K562 (cell line): Measurements from ENCODE around the gene HSPA1B. TPM values are rescaled to one million over a fixed set of nuclear protein-coding genes. Genes with fewer than 3 reads are reported as not detected.
A peak's percentile ranks its signal among the peaks of the same experiment; 100 is the strongest.

Experiments used
- BRD9 ChIP-seq: fragments of 450-650 bp; IDR thresholded peaks from 2 replicates; pipeline ENCODE4 v1.6.1; 2018; ENCODE audit warnings: low read depth; ENCODE audit not compliant: partially characterized antibody
- DACH1 ChIP-seq: fragments of 450-650 bp; IDR thresholded peaks from 2 replicates; pipeline ENCODE4 v1.6.1; 2018; ENCODE audit not compliant: partially characterized antibody
- DMBX1 ChIP-seq: fragments of 250-450 bp; sonication (Bioruptor Pico); IDR thresholded peaks from 2 replicates; pipeline ENCODE4 v1.8.0; 2022; ENCODE audit warnings: inconsistent platforms, mild to moderate bottlenecking, moderate library complexity, borderline replicate concordance
- E2F3 ChIP-seq: fragments of 250-450 bp; sonication (Bioruptor Pico); IDR thresholded peaks from 2 replicates; pipeline ENCODE4 v1.4.0; 2020; ENCODE audit warnings: mild to moderate bottlenecking
- ILK ChIP-seq: fragments of 450-650 bp; IDR thresholded peaks from 2 replicates; pipeline ENCODE4 v1.6.1; 2016; ENCODE audit warnings: missing genetic modification characterization, low read depth, mild to moderate bottlenecking, missing compliant biosample characterization, moderate library complexity, borderline replicate concordance
- JUN ChIP-seq, 2 experiments: sonication (generic) in 1 of 2; formaldehyde crosslinking in 1 of 2; IDR thresholded peaks; 2 replicates each; pipeline versions ENCODE4 v1.6.1 to v1.8.0; 2012 to 2022; ENCODE audit warnings: borderline replicate concordance in 2 of 2, mild to moderate bottlenecking in 2 of 2, improper control_type of control experiment in 1 of 2, low read depth in 1 of 2, low read length in 1 of 2, missing genetic modification reagents in 1 of 2
- JUND ChIP-seq, 2 experiments: IDR thresholded peaks; 2 replicates in 1 of 2; 3 replicates in 1 of 2; pipeline ENCODE4 v1.6.1; 2011; ENCODE audit warnings: borderline replicate concordance in 2 of 2, low read depth in 2 of 2, low read length in 2 of 2, improper control_type of control experiment in 1 of 2, missing biosample characterization in 1 of 2, missing genetic modification characterization in 1 of 2, missing genetic modification reagents in 1 of 2
- NFE2L1 ChIP-seq: fragments of 450-650 bp; IDR thresholded peaks from 2 replicates; pipeline ENCODE4 v1.6.1; 2016; ENCODE audit warnings: missing genetic modification characterization, low read depth, mild to moderate bottlenecking, missing compliant biosample characterization, moderate library complexity, borderline replicate concordance
- NR1H2 ChIP-seq: sonication (generic); formaldehyde crosslinking; IDR thresholded peaks from 2 replicates; pipeline ENCODE4 v1.4.0; 2020; ENCODE audit warnings: mild to moderate bottlenecking, missing genetic modification reagents
- POLR2H ChIP-seq: IDR thresholded peaks from 2 replicates; pipeline ENCODE4 v1.6.1; 2016; ENCODE audit warnings: missing genetic modification characterization, low read depth, mild to moderate bottlenecking, control low read depth, missing compliant biosample characterization, moderate library complexity
- SRSF7 ChIP-seq: fragments of 200-400 bp; formaldehyde crosslinking; optimal IDR thresholded peaks from 2 replicates; pipeline ENCODE3; 2017; ENCODE audit warnings: mild to moderate bottlenecking, low read depth, low read length
- ZNF766 ChIP-seq: fragments of 200-800 bp; sonication (Bioruptor generic); conservative IDR thresholded peaks from 2 replicates; pipeline ENCODE4 v1.6.1; 2016; ENCODE audit warnings: missing genetic modification characterization, missing compliant biosample characterization
- polyA plus RNA-seq, 8 experiments: library from polyadenylated mRNA; depleted of rRNA in 4 of 8; stranded (reverse) in 5 of 8; unstranded in 3 of 8; fragments of >200 nt; fragmentation: Nextera tagmentation in 2 of 8; fragmentation: Illumina TruSeq in 1 of 8; extraction: Ambion mirVana in 2 of 8; extraction: Trizol in 1 of 8; gene quantifications; 2 replicates each; pipeline versions ENCODE4 v1.2.1 to v1.2.3, GENCODE V29; 2011 to 2014; ENCODE audit warnings: inconsistent platforms in 1 of 8, missing spikeins in 1 of 8
- total RNA-seq, 7 experiments: library from RNA; depleted of rRNA in 6 of 7; stranded (reverse); fragments of >200 nt in 6 of 7; fragmentation: Illumina TruSeq in 2 of 7; extraction: Trizol in 2 of 7; gene quantifications; 2 replicates each; pipeline versions ENCODE4 v1.2.1 to v1.2.3, GENCODE V29; 2011 to 2021; ENCODE audit warnings: low replicate concordance in 1 of 7
- TF ChIP-seq, protein P1 (sequence below), 2 experiments: IDR thresholded peaks; 2 replicates each; pipeline ENCODE4 v1.6.1; 2012; ENCODE audit warnings: improper control_type of control experiment in 2 of 2, low read depth in 2 of 2, low read length in 2 of 2, borderline replicate concordance in 1 of 2
- TF ChIP-seq, protein P2 (sequence below): fragments of 250-450 bp; sonication (Bioruptor Pico); IDR thresholded peaks from 2 replicates; pipeline ENCODE4 v1.5.0; 2021; ENCODE audit warnings: mild to moderate bottlenecking, moderate library complexity
- TF ChIP-seq, protein P3 (sequence below), 2 experiments: IDR thresholded peaks in 1 of 2; conservative IDR thresholded peaks in 1 of 2; 2 replicates each; pipeline ENCODE4 v1.6.1; 2016; ENCODE audit warnings: low read depth in 2 of 2, mild to moderate bottlenecking in 1 of 2, missing compliant biosample characterization in 1 of 2, missing genetic modification characterization in 1 of 2, moderate library complexity in 1 of 2

Gene HSPA1B
- total and polyA plus RNA-seq, 9 of the 15 experiments (the other 6 are each of a cell fraction or from before 2014, with no cell fraction given) = 0.27 to 227 (median 51.2) TPM

DNA sequence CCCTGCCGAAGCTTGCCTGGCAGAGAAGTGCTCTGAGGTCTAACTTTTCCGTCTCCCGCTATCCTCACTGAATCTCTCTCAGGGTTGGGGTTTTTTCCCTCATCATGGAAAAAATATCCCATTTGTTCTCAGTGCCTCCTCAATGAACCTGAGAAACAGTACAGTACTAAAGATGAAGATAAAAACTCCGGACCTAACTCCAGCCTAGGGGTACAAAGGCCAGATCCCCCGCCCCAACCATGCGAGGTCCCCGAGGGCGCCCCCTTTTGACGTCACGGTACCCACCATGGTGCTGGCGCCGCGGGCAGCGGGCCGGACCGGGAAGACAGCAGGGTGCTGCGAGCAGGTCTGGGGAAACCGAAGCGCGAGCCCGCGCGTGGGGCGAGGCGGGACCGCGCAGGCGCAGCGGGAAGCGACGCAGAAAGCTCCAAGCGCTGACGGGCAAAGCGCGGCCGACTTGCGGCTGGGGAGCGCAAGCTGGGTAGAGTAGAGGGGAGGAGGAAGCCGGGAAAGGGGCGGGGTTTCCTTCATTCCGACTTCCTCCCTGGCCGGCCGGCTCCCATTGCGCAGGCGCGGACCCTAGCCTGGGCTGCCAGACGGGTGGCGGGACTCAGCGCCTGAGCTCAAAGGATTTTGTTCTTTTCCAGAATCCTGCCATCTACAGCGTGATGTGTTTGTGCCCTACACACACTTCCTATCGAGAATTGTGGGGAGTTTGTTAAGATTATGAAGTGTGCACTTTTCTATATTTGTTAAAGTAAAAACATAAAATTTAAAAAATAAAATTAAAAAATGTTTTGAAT is 20.9 kb upstream of the HSPA1B start, which contains the start of gene LSM2 (continued):
- TF ChIP-seq NFE2L1 (tag) = no peak
- TF ChIP-seq ZNF766 (CRISPR knock-in tag) = peak; percentile 83
- TF ChIP-seq POLR2H (tag) = no peak
- no peak for TF ChIP-seq DACH1
- TF ChIP-seq, protein P1, sequence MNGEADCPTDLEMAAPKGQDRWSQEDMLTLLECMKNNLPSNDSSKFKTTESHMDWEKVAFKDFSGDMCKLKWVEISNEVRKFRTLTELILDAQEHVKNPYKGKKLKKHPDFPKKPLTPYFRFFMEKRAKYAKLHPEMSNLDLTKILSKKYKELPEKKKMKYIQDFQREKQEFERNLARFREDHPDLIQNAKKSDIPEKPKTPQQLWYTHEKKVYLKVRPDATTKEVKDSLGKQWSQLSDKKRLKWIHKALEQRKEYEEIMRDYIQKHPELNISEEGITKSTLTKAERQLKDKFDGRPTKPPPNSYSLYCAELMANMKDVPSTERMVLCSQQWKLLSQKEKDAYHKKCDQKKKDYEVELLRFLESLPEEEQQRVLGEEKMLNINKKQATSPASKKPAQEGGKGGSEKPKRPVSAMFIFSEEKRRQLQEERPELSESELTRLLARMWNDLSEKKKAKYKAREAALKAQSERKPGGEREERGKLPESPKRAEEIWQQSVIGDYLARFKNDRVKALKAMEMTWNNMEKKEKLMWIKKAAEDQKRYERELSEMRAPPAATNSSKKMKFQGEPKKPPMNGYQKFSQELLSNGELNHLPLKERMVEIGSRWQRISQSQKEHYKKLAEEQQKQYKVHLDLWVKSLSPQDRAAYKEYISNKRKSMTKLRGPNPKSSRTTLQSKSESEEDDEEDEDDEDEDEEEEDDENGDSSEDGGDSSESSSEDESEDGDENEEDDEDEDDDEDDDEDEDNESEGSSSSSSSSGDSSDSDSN (IDR thresholded peaks at IDR 0.05; ENCODE audit: borderline replicate concordance in 1 of 2, low read depth in 2 of 2, low read length in 2 of 2) = peak; percentile 59 to 73; a peak in 3 of 4 replicates
- TF ChIP-seq, protein P2, sequence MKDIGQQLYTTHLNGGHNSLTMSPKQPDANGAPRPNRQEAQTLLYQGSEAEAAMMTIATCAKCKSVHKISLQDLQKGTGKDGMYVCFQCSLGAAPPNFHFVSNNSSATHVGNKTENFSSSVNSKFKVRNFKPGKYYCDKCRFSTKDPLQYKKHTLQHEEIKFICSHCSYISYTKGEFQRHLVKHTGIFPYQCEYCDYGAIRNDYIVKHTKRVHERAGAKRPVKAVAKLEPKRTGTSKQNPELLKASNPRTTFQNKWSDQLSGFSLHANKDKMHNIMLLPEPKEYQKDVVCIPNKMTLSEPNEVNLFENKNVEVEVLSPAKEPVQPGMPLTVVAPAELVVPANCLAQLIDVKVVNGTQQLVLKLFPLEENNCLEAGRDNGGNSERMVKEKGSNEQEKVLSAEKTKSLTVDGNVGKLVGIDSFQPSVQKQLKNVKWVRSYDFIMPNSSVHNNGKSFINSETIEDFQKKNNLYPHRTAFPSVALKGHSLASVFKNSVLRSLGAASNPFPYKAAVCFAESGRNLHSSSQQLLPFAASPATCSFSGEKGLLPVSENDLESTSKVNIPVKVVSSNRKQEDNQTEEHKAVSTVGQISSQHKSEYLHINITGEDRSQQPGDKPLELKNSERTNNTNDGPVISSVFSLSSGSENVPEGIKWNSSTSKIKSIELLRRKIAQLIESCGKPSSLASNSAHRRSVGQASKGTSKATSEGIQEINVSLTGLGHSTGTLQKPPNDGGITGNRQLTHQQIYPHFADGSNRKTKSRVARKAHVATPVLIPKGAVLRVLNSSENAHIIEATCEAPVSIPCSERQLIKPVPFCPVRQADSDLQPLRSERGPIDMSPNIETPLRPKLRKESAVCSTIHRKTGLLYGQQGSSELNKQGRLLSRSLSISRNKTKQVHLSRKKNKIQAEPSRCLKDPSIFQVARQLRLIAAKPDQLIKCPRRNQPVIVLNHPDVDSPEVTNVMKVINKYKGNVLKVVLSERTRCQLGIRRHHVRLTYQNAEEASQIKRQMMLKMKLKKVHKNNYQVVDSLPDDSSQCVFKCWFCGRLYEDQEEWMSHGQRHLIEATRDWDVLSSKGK (CRISPR knock-in tag) = no peak
- TF ChIP-seq SRSF7 = no peak
- TF ChIP-seq JUND (IDR thresholded peaks at IDR 0.05; ENCODE audit: borderline replicate concordance, low read depth, low read length) = peak; percentile 58
- peak; percentile 72; the same call in 1 of the 3 replicates for TF ChIP-seq JUND (tag; IDR thresholded peaks at IDR 0.05; ENCODE audit: borderline replicate concordance, low read depth, low read length)
- 0 out of 2 replicates have a peak, but pooled peaks have one; percentile 13 for TF ChIP-seq DMBX1 (CRISPR knock-in tag)
- peak; percentile 87 for TF ChIP-seq BRD9
- no peak for TF ChIP-seq ILK (tag)
- peak; percentile 83 for TF ChIP-seq E2F3 (CRISPR knock-in tag)
- TF ChIP-seq JUN (IDR thresholded peaks at IDR 0.05; ENCODE audit: borderline replicate concordance, low read depth, low read length) = peak; percentile 50; the same call in 1 of the 2 replicates
- no peak; the same call in 1 of the 2 replicates for TF ChIP-seq JUN (CRISPR knock-in tag; IDR thresholded peaks at IDR 0.05; ENCODE audit: borderline replicate concordance)
- TF ChIP-seq NR1H2 (CRISPR knock-in tag) = peak; percentile 90; the same call in 1 of the 2 replicates
- TF ChIP-seq, protein P3, sequence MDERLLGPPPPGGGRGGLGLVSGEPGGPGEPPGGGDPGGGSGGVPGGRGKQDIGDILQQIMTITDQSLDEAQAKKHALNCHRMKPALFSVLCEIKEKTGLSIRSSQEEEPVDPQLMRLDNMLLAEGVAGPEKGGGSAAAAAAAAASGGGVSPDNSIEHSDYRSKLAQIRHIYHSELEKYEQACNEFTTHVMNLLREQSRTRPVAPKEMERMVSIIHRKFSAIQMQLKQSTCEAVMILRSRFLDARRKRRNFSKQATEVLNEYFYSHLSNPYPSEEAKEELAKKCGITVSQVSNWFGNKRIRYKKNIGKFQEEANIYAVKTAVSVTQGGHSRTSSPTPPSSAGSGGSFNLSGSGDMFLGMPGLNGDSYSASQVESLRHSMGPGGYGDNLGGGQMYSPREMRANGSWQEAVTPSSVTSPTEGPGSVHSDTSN (CRISPR knock-in tag; IDR thresholded peaks at IDR 0.05; ENCODE audit: low read depth) = no peak
- TF ChIP-seq, protein P3 (tag; conservative IDR thresholded peaks at IDR 0.05; ENCODE audit: low read depth) = no peak
